Activated CD4-positive, alpha-beta T cell treated with anti-CD3 and anti-CD28 coated beads, Interleukin-2, amount 50 U/mL, for 4 hours (primary cell): ENCODE data around the gene DPYSL3.

Experiments used
- DNase-seq, 2 experiments: peaks; one replicate each; pipeline ENCODE4 v3.0.0-alpha.2; 2020

DPYSL3 gene

GRCh38 chr5:147512659-147513379 lies 3.0 kb upstream of the DPYSL3 start:
- DNase-seq: no peak

- no peak for DNase-seq
These were observed 1.0 kb upstream of the DPYSL3 start for GRCh38 chr5:147510885-147511284.

- no peak for DNase-seq
These were observed 693 bp downstream of the DPYSL3 start for GRCh38 chr5:147509041-147509709.

GRCh38 chr5:147508711-147509040 lies 1.2 kb downstream of the DPYSL3 start:
- no peak for DNase-seq

GRCh38 chr5:147507480-147508126 lies 2.3 kb downstream of the DPYSL3 start:
- DNase-seq: no peak

- DNase-seq: no peak
These were observed 5.3 kb downstream of the DPYSL3 start for GRCh38 chr5:147504535-147504934.

- DNase-seq: no peak
These were observed 5.9 kb downstream of the DPYSL3 start for GRCh38 chr5:147504011-147504410.

GRCh38 chr5:147490989-147491388 lies 18.9 kb downstream of the DPYSL3 start:
- DNase-seq: no peak

GRCh38 chr5:147487031-147487750 lies 22.7 kb downstream of the DPYSL3 start:
- DNase-seq: no peak

- no peak for DNase-seq
These were observed 24.1 kb downstream of the DPYSL3 start for GRCh38 chr5:147485814-147486213.

GRCh38 chr5:147485046-147485445 lies 24.8 kb downstream of the DPYSL3 start:
- no peak for DNase-seq

GRCh38 chr5:147484708-147485020 lies 25.2 kb downstream of the DPYSL3 start:
- DNase-seq: no peak

GRCh38 chr5:147483961-147484707 lies 25.7 kb downstream of the DPYSL3 start:
- DNase-seq: no peak

- DNase-seq: no peak
These were observed 26.6 kb downstream of the DPYSL3 start for GRCh38 chr5:147483188-147483790.

- no peak for DNase-seq
These were observed 27.1 kb downstream of the DPYSL3 start for GRCh38 chr5:147482706-147483180.

- no peak for DNase-seq
These were observed 27.8 kb downstream of the DPYSL3 start for GRCh38 chr5:147481874-147482705.

GRCh38 chr5:147481376-147481775 lies 28.5 kb downstream of the DPYSL3 start:
- DNase-seq: no peak

- DNase-seq: no peak
These were observed 29.9 kb downstream of the DPYSL3 start for GRCh38 chr5:147479949-147480348.

GRCh38 chr5:147479444-147479843 lies 30.4 kb downstream of the DPYSL3 start:
- DNase-seq: no peak

GRCh38 chr5:147474140-147474539 lies 35.7 kb downstream of the DPYSL3 start:
- no peak for DNase-seq
